ENCODE data around the gene SIRT7. TPM values are rescaled to one million over a fixed set of nuclear protein-coding genes. Genes with fewer than 3 reads are reported as not detected.

SIRT7 gene
- total RNA-seq, 1 donor from 2014 or later: 8.3 TPM

DNA sequence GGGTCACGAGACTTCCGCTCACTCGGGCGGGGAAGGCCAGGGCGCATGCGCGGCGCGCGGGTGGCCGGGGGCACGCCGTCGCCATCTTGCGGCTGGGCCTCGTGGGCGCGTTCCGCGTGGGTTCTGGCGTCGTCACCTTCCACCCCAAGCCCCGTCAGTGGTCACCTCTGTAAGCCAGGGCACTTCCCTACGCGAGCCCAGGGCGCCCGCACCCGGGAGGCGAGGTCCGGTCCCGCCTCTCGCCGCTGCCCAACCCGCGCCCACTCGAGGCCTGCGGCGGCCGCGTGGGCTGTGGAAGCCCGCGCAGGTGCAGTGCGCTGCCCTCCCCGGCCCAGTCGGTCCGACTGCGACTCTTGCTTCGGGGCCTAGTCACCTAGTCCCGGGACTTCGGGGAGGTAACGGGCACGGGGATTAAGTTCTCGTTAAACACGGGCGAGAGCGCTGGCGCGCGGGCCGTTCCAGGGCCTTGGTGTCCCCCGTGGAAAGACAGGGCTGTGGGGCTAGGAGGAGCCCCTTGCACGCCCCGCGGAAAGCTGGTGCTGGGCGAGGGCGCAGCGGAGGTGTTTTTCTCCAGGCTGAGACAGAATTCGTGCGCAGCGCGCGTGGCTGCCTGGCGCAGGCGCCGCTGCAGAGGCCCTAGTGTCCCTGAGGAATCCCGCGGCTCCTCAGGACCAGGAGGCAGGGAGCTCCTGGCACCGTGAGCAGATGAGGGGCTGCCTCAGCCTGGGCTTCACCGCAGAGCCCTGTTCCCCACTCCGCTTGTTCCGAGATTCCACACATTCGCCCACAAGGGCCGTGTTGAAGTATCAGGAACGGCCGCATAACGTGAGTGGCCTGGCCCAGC, 46.4 kb downstream of the SIRT7 start:
- intact Hi-C loops (cut with DNase I): loop anchor here (5.0 kb wide), 2 partner anchors 39 to 56 kb away; partner anchors contain the start of genes MAFG and MCRIP1
- peak; percentile 97 for DNase-seq (ENCODE audit: low spot score)

DNA sequence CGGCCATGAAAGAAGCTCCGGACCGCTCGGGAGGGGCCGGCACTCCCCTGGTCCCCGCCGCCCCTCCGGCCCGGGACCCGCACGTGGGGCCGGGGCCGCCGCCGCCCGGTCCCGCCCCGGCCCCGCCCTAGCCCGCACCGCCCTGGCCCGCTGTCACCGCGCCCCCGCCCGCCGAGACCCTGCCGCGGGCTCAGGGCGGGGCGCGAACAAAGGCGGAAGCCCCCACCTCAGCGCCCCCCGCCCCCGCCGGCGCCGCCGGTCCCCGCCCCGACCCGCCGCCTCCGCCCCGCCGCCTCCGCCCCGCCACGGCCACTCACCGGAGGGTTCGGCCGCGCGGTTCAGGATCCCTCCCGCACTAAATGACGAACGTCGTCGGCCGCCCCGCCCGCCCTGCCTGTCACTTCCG, 47.0 kb downstream of the SIRT7 start, which contains the start of gene ARHGDIA:
TSS of gene ARHGDIA (minus strand) at position 357 of the 406 bp plus-strand sequence. CDS start 1,407 bp downstream, outside the sequence.
- DNase-seq (ENCODE audit: low spot score): no peak
- intact Hi-C loops (cut with DNase I): loop anchor here (5.0 kb wide), 2 partner anchors 39 to 56 kb away; partner anchors contain the start of genes MAFG and MCRIP1

DNA sequence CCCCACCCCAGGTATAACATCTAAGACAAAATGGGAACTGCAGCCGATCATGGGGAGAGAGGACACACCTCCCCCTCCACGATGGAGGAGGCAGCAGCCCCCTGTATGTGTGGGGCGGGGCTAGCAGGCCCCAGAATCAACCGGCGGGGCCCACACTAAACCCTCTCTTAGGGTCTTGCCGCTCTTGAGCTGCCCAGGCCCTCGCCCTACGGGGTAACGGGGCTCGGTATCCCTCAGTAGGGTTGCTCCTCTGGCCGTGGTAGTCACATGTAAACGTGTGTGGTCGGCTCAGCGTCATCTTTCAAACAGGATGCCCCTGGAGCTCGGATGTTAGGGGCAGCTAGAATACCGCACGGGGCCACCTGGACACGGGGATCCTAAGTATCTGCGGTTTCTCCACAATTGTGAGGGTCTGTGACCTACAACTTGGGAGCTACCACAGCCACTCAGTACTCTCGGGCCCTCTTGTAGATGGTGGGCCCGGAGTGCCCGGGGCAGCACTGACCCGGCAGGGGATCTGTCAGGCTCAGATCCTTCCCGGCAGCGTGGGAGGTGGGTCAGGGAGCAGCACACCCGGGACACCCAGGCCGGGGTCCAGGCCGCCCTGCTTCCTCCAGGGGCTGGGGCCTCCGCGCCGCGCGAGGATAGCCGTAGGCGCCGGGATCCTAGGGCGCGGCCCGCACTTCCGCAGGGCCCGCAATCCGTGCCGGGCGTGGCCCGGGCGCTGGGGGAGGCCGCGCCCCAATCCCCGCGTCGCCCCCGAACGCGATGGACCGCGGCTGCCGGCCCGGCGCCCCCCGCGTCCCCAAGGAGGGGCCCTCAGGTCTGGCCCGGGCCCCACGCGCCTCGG, 47.6 kb downstream of the SIRT7 start:
- DNase-seq (ENCODE audit: low spot score): no peak

DNA sequence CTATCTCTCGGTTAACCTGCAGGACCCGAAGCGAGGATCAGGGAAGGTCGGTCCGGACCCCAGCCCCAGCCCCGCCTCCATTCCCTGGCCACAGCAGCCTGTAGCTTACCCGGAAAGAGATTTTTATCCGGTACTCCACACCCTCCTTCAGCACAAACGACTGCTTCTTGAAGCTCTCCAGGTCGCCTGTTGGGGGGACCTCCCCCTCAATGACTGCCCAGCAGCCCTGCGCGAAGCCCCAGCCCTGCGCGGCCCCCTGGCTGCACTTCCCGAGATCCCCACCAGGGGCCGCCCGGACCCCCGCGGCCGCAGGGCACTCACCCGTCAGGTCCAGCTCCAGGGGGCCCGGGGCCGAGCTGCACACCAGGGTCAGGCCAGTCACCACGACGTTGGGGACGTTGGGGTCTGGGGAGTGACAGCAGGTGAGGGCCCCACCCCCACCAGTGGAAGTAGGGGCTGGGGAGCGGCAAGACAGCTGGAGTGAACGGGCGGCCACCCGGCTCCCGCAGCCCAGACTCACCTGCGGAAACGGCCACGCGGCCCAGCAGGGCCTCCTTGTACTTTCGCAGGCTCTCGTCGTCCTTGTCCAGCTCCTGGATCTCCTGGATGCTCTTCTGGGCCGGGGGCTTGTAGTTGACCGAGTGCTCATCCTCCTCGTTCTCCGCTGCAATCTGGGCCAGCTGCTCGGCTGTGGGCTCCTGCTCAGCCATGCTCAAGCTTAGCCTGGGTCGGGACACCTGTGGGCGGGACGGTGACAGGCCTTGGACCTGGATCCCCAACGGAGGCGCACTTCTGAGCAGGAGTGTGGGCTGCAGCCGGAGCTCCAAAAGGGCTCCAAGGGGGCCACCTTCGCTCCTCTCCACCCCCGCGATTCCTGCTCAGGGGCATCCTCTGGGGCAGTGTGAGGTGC, 48.5 kb downstream of the SIRT7 start:
- no peak for DNase-seq (ENCODE audit: low spot score)
- intact Hi-C loops (cut with DNase I): loop anchor here (5.0 kb wide), 2 partner anchors 37 to 58 kb away; partner anchors contain the start of genes MAFG and MCRIP1

More for the DNA sequence above, 47.6 kb downstream of the SIRT7 start:
- intact Hi-C loops (cut with DNase I): loop anchor here (5.0 kb wide), 2 partner anchors 38 to 57 kb away; partner anchors contain the start of genes MAFG and MCRIP1

DNA sequence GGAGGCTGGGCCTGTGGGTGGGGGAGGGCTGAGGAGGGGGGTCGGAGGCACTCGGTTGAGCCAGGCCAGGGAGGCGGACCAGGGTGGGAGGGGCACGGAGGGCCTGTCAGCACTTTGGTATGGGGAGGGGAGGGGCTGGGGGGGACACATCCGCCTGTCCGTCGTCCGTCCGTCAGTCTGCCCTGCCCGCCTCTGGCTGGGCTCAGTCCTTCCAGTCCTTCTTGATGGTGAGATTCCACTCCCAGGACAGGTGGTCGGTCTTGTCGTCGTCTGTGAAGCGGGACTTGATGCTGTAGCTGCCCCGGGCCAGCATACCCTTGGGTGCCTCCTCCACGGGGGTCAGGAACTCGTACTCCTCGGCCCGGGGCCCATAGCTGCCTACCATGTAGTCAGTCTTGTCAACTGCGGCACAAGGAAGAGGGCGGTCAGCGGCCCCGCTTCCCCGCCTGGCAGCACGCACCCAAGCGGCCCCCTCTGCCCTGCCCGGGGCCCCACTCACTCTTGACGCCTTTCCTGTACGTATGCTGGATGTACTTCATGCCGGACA, 49.2 kb downstream of the SIRT7 start:
- intact Hi-C loops (cut with DNase I): no loop called here
- no peak for DNase-seq (ENCODE audit: low spot score)

DNA sequence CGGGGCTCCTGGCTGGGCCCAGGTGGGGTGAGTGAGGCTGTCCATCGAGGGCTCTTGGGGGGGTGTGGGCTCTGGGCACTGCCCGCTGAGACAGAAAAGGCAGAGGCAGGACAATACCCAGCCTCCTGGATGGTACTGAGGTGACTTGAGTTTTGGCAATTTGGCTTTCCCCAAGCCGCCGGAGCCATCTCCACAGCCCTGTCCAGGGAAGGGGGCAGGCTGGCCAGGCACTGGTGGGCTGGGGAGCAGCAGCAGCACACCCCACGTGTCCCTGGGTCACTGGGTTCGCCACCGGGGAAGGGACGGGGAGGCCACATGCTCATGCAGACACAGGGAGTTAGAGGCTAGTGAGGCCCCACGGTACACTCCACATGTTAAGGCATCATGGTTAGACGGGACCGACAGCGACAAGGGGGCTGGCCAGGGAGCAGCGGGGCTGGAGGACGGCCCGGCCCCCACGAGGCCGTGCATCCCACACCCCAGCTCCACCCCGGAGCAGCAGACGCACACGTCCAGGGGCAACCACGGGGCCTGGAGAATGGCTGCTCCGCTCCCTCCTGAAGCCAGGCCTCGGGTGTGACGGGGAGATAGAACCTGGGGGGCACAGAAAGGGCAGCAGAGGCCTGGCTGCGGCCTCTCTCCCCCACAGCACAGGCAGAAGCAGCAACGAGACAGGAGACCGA, 49.8 kb downstream of the SIRT7 start:
- intact Hi-C loops (cut with DNase I): no loop called here
- no peak for DNase-seq (ENCODE audit: low spot score)

DNA sequence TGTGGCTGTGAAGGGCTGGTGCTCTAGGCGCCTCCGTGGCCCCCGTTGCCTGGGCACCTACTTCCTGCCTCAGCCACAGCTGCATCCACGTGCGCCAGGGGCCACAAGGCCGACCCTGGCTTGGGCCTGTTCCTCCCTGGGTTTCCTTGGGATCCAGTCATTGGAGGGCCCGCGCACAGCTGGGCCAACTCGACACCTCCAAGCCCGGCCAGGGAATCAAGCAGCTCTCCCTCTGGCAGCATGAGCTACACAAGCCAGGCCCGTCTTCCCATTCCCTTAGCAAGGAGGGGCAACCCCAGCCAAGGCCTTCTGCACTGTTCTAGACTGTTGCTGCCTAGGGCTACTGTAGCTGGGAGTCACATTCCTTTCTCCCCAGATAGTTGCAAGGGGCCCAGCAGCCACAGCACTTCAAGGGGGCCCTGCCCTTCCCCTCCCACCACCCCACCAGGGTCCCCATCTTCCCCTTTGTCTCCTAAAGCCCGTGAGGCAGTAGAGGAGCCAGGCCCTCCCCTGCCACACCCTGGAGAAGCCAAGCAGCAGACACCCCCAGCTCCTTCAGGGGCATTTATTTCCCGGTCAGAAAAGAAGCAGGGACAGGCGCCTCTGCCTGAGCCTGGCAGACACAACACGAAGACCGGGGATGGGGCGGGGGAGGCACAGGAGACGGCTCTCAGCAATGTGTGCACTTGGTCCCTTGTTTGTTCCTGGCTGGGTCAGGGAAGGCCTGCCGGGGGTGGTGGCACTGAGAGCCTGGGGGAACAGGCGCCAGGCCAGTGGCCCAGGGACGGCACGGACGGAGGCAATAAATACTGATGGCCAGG, 50.6 kb downstream of the SIRT7 start:
- DNase-seq (ENCODE audit: low spot score): no peak
- intact Hi-C loops (cut with DNase I): no loop called here

DNA sequence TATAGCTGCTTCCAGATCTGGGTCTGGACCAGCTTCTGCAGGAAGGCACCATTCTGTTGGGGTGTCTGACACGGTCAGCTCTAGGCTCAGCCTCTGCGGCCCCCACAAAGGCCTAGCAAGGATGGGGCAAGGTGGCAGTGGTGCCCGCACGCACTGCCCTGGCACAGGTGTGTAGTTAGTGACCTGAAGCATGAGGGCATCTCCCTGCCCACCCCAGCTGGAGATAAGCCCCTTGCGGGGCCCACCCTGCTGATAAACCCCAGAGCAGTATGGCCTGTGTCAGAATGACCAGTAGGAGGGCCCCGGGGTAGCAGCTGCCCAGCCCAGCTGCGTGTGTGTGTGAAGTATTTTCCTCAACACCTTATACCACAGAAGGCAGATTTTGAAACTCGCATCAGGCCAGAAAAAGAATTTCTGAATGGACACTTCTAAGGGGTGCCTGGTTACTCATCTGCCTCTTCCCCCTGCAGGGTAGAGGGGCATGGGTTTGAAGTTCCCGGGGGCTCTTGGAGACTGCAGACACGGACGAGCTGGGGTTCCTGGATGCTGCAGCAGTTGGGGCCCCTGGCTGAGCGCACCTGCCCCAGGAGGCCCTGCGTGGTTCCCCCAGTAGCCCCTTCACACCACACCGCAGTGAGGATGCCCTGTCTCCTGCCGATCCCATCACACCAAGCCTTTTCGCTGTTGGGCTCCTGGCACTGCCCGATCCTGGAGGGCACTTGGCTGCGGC, 51.4 kb downstream of the SIRT7 start:
- DNase-seq (ENCODE audit: low spot score): no peak
- intact Hi-C loops (cut with DNase I): no loop called here

DNA sequence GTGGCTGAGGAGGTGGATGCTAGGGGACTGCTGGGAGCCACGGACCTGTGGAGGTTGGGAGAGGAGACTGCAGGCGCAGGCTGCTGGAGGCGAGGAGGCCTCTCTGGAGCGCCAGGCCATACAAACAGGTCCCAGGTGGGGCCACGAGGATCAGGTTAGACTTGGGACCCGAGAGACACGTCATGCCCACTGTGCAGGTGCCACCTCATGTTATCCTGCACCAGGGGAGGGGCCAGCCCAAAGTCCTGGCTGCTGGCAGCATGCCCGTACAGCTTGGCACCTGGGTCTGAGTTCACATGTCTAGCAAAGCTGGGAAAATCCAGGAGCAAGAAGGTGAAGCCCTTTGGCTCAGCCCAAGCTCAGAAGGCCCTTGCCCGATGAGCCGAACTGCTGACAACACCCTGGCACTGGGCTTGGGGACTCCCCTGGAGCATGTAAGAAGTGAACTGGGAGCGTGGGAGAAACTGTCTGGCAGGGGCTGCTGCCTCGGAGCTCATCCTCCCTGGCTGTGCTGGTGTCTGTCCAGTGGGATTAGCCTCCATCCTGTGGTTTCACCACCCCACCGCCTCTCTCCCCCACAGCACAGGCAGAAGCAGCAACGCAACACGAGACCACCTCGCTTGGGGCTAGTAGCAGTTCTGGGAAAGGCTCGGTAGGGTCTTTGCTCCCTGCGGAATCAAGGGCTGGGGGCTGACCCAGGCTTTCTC, 52.1 kb downstream of the SIRT7 start:
- no peak for DNase-seq (ENCODE audit: low spot score)
- intact Hi-C loops (cut with DNase I): no loop called here

DNA sequence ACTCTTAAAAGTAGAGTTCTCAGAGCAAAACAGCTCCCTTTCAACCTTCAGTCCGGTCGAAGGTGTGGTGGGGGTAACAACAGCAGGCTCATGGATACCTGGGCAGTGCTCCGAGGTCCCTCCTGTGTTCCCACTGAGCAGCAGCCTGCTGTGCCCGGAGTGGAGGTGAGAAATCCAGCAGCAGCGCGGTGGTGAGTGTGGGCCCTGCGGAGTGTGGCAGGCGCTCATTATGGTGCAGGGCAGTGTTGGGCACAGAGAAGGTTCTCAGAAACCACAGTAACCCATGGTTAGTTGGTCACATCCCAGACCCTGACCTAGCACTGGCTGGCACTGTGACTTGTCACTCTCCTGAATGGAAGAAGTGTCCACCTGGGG, 52.6 kb downstream of the SIRT7 start:
- DNase-seq (ENCODE audit: low spot score): no peak
- intact Hi-C loops (cut with DNase I): no loop called here

DNA sequence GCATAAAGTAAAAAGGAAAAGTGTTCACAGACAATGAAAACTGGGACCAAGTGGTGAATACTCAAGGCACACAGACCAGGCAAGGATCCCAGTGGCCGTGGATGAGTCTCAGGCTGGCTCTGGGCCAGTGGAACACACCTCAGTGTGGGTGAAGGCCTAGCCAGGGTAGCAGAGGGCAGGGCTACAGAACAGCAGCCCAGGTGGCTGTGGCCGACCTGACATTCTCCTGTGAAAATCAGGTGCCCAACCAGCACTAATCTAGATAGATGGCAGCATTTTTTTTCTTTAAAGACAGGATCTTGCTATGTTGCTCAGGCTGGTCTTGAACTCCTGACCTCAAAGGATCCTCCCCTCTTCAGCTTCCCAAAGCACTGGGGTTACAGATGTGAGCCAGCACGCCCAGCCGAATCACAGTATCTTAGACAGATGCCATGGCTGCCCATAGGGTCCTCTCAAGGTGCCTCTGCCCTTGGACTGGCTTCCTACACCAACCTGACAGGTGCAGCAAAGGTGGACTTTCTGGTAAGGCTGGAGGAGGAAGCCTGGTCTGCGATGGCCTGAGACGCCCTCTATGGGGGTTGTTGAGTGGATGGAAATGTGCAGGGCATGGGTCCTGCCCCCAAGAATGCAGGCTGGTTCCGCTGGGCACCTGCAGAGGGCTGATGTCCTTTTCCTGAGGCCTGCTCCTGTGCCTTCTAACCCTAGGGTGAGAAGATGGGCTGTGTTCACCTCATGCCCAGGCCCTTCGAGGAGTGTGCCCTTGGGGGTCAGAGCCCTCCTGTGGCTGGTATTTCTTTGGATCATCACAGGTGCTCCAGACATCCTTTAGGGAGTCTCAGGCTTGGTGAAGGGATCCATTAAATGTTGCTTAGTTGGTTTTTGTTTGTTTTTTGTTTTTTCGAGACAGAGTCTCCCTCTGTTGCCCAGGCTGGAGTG, 53.9 kb downstream of the SIRT7 start:
- no peak for DNase-seq (ENCODE audit: low spot score)
- intact Hi-C loops (cut with DNase I): no loop called here

DNA sequence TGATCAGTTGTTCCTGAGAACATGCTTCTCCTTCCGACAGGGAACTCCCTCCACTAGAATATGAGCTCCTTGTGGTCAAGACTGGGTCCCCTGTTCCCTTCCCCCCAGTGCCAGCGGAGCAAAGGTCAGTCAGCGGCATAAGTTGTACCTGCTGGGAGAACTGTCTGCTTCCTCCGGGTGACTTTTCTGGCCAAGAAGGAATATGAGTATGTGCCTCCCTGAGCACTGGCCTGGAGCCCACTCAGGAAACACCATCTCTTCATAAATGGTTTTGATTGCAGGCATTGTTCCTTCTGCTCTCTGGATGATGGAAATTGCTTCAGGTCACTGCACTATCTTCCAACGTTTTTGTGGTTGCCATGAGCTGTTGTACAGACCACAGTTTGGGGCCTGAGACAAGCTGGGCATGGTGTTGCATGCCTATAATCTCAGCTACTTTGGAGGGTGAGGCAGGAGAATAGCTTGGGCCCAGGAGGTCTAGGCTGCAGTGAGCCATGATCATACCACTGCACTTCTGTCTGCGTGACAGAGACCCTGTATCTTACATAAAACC, 54.8 kb downstream of the SIRT7 start:
- intact Hi-C loops (cut with DNase I): no loop called here
- no peak for DNase-seq (ENCODE audit: low spot score)
